Parathyroid adenoma (tissue), 2 donors: ENCODE measurements around the gene NFXL1.

Source experiments
- H2AFZ ChIP-seq: fragments of 300-600 bp; sonication (generic); one replicate; pipeline ENCODE4 v1.7.0; 2017; ENCODE audit warnings: antibody characterized with exemption, mild to moderate bottlenecking
- H3K27ac ChIP-seq: fragments of 300-600 bp; sonication (generic); one replicate; pipeline ENCODE4 v1.7.0; 2017
- H3K27me3 ChIP-seq: fragments of 300-600 bp; sonication (generic); one replicate; pipeline ENCODE4 v1.7.0; 2017; ENCODE audit warnings: low read length; ENCODE audit not compliant: control insufficient read depth, insufficient read depth
- H3K36me3 ChIP-seq: fragments of 300-600 bp; sonication (generic); one replicate; pipeline ENCODE4 v1.7.0; 2017; ENCODE audit warnings: low read length; ENCODE audit not compliant: control insufficient read depth, insufficient read depth
- H3K4me1 ChIP-seq: fragments of 300-600 bp; sonication (generic); one replicate; pipeline ENCODE4 v1.7.0; 2017; ENCODE audit warnings: control low read depth
- H3K4me2 ChIP-seq: fragments of 300-600 bp; sonication (generic); one replicate; pipeline ENCODE4 v1.7.0; 2017; ENCODE audit warnings: low read length
- H3K4me3 ChIP-seq: fragments of 300-600 bp; sonication (generic); one replicate; pipeline ENCODE4 v1.7.0; 2017; ENCODE audit warnings: low read depth, low read length
- H3K79me2 ChIP-seq: fragments of 300-600 bp; sonication (generic); one replicate; pipeline ENCODE4 v1.7.0; 2017; ENCODE audit warnings: control low read depth
- H3K9ac ChIP-seq: fragments of 300-600 bp; sonication (generic); one replicate; pipeline ENCODE4 v1.7.0; 2017; ENCODE audit warnings: mild to moderate bottlenecking
- H3K9me3 ChIP-seq: fragments of 300-600 bp; sonication (generic); one replicate; pipeline ENCODE4 v1.7.0; 2017; ENCODE audit warnings: low read length; ENCODE audit not compliant: control insufficient read depth
- CTCF ChIP-seq: fragments of 300-600 bp; sonication (generic); IDR thresholded peaks from one replicate; pipeline ENCODE4 v1.7.0; 2017; ENCODE audit warnings: antibody characterized with exemption, mild to moderate bottlenecking
- donor health status: primary hyperparathyroidism.

Gene NFXL1

GRCh38 chr4:47809654-47810203, 104.7 kb downstream of the NFXL1 start:
- Histone ChIP-seq H3K79me2 (no peaks in the 10 kb centered on the region), H3K27me3 (no peaks in the 10 kb centered on the region), H3K9ac (no peak overlapping the region), H3K9me3 (no peaks in the 10 kb centered on the region), H3K27ac (no peak overlapping the region), H3K4me2 (no peak overlapping the region), H3K36me3 (no peaks in the 10 kb centered on the region), H2AFZ (no peak overlapping the region), H3K4me3 (no peak overlapping the region), H3K4me1 (no peaks in the 10 kb centered on the region)
- no peak for TF ChIP-seq CTCF

- no peak for TF ChIP-seq CTCF
- Histone ChIP-seq H3K4me2 (no peak overlapping the region), H3K36me3 (no peaks in the 10 kb centered on the region), H3K9ac (no peak overlapping the region), H3K27me3 (no peaks in the 10 kb centered on the region), H3K27ac (no peak overlapping the region), H2AFZ (no peak overlapping the region), H3K79me2 (no peaks in the 10 kb centered on the region), H3K4me3 (no peak overlapping the region), H3K9me3 (no peaks in the 10 kb centered on the region), H3K4me1 (no peaks in the 10 kb centered on the region)
Measured at GRCh38 chr4:47804598-47804997, 109.8 kb downstream of the NFXL1 start.

- Histone ChIP-seq H3K4me2 (no peak overlapping the region), H3K4me3 (no peak overlapping the region), H3K9me3 (no peaks in the 10 kb centered on the region), H3K9ac (no peak overlapping the region), H2AFZ (no peak overlapping the region), H3K27me3 (no peaks in the 10 kb centered on the region), H3K79me2 (no peaks in the 10 kb centered on the region), H3K4me1 (no peaks in the 10 kb centered on the region), H3K27ac (no peak overlapping the region), H3K36me3 (no peaks in the 10 kb centered on the region)
- no peak for TF ChIP-seq CTCF
Measured at GRCh38 chr4:47801481-47802002, 112.8 kb downstream of the NFXL1 start.

GRCh38 chr4:47798165-47798564, 116.2 kb downstream of the NFXL1 start:
- Histone ChIP-seq H3K27ac (no peak overlapping the region), H3K4me3 (no peak overlapping the region), H3K27me3 (no peaks in the 10 kb centered on the region), H3K4me2 (no peak overlapping the region), H3K36me3 (no peaks in the 10 kb centered on the region), H3K4me1 (no peaks in the 10 kb centered on the region), H3K9me3 (no peaks in the 10 kb centered on the region), H3K79me2 (no peaks in the 10 kb centered on the region), H3K9ac (no peak overlapping the region), H2AFZ (no peak overlapping the region)
- no peak for TF ChIP-seq CTCF
